ENCODE data around the gene NPHP4. TPM values are rescaled to one million over a fixed set of nuclear protein-coding genes. Genes with fewer than 3 reads are reported as not detected.
"Not testable (repeated sequence)": the region's sequence is repeated elsewhere in the genome, so short reads cannot be mapped to it uniquely, and the experiment has no call there.

Gene NPHP4
- total RNA-seq, 2 experiments from 2014 or later, result 13.4 to 24.2 TPM

DNA sequence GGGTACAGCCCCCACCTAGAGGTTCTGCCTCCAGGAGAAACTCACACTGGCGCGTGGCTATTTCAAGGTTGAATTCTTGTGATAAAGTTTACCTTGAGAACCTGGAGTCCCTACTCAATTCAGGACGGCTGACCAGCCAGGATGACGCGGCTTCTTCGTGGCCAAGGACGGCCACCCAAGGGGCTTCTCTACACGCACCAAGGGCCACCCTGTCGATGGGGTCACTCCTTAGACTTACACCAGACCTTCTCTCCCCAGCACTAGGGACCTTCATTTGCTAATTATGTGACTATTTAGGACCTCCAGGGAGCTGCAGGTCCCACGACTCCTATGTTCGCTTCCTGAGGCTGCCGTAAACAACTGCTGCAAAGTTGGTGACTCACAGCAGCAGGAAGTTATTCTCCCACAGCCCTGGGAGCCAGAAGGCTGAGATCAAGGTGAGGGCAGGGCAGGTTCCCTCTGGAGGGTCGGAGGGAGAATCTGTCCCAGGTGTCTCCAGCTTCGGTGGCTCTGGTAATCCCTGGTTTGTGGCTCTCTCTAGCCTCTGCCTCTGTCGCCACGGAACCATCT, 135.9 kb downstream of the NPHP4 start:
- no peaks in the 10 kb centered on the region for H3K9me3 ChIP-seq (ENCODE audit: low read length)
- no peak overlapping the region for H2AFZ ChIP-seq (ENCODE audit: low read length)
- no peaks in the 10 kb centered on the region for H3K4me1 ChIP-seq (ENCODE audit: insufficient read depth, low read length, poor library complexity, severe bottlenecking)
- H3K4me3 ChIP-seq (ENCODE audit: low read depth, low read length, poor library complexity, severe bottlenecking), result no peak overlapping the region
- intact Hi-C loops (cut with micrococcal nuclease; ENCODE audit: unreplicated experiment), result no loop called here
- no peaks in the 10 kb centered on the region for H3K79me2 ChIP-seq (ENCODE audit: insufficient read depth, low read depth, low read length)
- H4K20me1 ChIP-seq (ENCODE audit: insufficient read depth, low read length), result no peaks in the 10 kb centered on the region
- BruUV-seq (replicated peaks), result no TSS peak
- H3K9me2 ChIP-seq (ENCODE audit: insufficient read depth, low read length), result no peaks in the 10 kb centered on the region
- ChIA-PET POLR2A (no interaction called here), CTCF (ENCODE audit: unreplicated experiment) (no interaction called here)
- TF ChIP-seq, protein P1, sequence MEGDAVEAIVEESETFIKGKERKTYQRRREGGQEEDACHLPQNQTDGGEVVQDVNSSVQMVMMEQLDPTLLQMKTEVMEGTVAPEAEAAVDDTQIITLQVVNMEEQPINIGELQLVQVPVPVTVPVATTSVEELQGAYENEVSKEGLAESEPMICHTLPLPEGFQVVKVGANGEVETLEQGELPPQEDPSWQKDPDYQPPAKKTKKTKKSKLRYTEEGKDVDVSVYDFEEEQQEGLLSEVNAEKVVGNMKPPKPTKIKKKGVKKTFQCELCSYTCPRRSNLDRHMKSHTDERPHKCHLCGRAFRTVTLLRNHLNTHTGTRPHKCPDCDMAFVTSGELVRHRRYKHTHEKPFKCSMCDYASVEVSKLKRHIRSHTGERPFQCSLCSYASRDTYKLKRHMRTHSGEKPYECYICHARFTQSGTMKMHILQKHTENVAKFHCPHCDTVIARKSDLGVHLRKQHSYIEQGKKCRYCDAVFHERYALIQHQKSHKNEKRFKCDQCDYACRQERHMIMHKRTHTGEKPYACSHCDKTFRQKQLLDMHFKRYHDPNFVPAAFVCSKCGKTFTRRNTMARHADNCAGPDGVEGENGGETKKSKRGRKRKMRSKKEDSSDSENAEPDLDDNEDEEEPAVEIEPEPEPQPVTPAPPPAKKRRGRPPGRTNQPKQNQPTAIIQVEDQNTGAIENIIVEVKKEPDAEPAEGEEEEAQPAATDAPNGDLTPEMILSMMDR (conservative IDR thresholded peaks at IDR 0.05; ENCODE audit: low read length), result no peak
- no peak for TF ChIP-seq EZH2phosphoT487 (IDR thresholded peaks at IDR 0.05; ENCODE audit: borderline replicate concordance, low read depth, low read length)
- no peak overlapping the region for H3K27ac ChIP-seq (ENCODE audit: low read depth, low read length, poor library complexity, severe bottlenecking)
- no peaks in the 10 kb centered on the region for H3K36me3 ChIP-seq (ENCODE audit: insufficient read depth, low read length)
- no peak overlapping the region for H3K4me2 ChIP-seq (ENCODE audit: low read length)
- no peak for DNase-seq (ENCODE audit: low spot score)

DNA sequence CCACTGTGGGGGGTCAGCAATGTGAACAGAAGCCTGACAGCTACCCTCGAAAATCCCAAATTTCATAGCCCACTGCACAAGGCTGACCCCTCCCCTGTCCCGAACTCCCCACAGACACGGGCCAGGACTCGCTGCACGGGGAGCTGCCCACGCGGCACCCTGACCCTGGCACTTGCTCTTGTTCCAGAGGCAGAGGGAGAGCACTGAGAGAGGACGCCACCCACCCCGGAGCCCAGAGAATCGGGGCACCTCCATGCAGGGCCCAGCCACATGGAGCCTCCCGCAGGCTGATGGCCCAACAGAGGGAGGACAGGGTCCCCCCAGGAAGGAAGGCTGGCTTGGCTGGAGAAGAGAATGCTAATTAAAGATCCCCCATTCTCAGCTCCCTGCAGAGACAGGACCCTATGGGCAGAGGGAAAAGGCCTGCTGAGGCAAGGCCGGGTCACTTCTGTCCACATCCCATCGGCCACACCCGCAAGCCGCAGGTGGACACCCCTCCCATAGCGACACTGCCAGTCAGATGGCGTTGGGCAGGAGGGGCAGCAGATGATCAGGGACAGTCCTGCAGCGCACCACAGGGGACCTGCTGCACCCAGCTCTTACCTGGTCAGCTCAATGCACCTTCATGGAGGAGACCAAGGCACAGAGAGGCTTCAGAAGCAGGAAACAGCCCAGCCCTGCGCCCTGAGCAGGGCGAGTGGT, 136.9 kb downstream of the NPHP4 start:
- Histone ChIP-seq H3K4me2 (ENCODE audit: low read length) (no peak overlapping the region), H2AFZ (ENCODE audit: low read length) (no peak overlapping the region), H4K20me1 (ENCODE audit: insufficient read depth, low read length) (no peaks in the 10 kb centered on the region), H3K36me3 (ENCODE audit: insufficient read depth, low read length) (no peaks in the 10 kb centered on the region), H3K27ac (ENCODE audit: low read depth, low read length, poor library complexity, severe bottlenecking) (no peak overlapping the region), H3K9me2 (ENCODE audit: insufficient read depth, low read length) (no peaks in the 10 kb centered on the region), H3K4me1 (ENCODE audit: insufficient read depth, low read length, poor library complexity, severe bottlenecking) (no peaks in the 10 kb centered on the region), H3K79me2 (ENCODE audit: insufficient read depth, low read depth, low read length) (no peaks in the 10 kb centered on the region), H3K9me3 (ENCODE audit: low read length) (no peaks in the 10 kb centered on the region), H3K4me3 (ENCODE audit: low read depth, low read length, poor library complexity, severe bottlenecking) (no peak overlapping the region)
- no TSS peak for BruUV-seq (replicated peaks)
- no peak for DNase-seq (ENCODE audit: low spot score)
- ChIA-PET CTCF (ENCODE audit: unreplicated experiment) (no interaction called here), POLR2A (no interaction called here)
- intact Hi-C loops (cut with micrococcal nuclease; ENCODE audit: unreplicated experiment), result no loop called here
- TF ChIP-seq, protein P1 (conservative IDR thresholded peaks at IDR 0.05; ENCODE audit: low read length), result no peak
- no peak for TF ChIP-seq EZH2phosphoT487 (IDR thresholded peaks at IDR 0.05; ENCODE audit: borderline replicate concordance, low read depth, low read length)

DNA sequence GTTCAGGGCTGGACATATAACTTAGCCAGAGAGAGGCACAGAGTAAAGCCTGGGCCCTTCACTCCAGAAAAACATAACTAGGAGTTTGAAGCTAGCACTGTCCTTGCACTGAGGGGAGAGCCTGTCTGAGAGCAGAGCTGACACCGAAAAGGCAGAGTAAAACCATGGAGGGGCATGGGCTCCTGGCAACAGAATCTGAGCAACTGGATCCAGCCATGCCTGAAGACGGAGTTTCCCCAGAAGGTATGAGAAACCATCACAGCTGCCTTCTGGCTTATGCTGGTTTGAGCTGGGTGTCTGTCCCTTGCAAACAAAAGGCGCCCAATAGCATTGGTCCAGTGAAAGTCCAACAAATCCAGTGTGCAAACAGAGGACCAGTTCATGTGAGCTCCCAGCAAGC, 137.5 kb downstream of the NPHP4 start:
- no peak overlapping the region for H3K27ac ChIP-seq (ENCODE audit: low read depth, low read length, poor library complexity, severe bottlenecking)
- H3K36me3 ChIP-seq (ENCODE audit: insufficient read depth, low read length), result no peaks in the 10 kb centered on the region
- H3K4me2 ChIP-seq (ENCODE audit: low read length), result no peak overlapping the region
- no peaks in the 10 kb centered on the region for H3K4me1 ChIP-seq (ENCODE audit: insufficient read depth, low read length, poor library complexity, severe bottlenecking)
- H3K9me3 ChIP-seq (ENCODE audit: low read length), result no peaks in the 10 kb centered on the region
- no TSS peak for BruUV-seq (replicated peaks)
- ChIA-PET CTCF (ENCODE audit: unreplicated experiment) (no interaction called here), POLR2A (no interaction called here)
- H3K4me3 ChIP-seq (ENCODE audit: low read depth, low read length, poor library complexity, severe bottlenecking), result no peak overlapping the region
- H2AFZ ChIP-seq (ENCODE audit: low read length), result no peak overlapping the region
- TF ChIP-seq EZH2phosphoT487 (IDR thresholded peaks at IDR 0.05; ENCODE audit: borderline replicate concordance, low read depth, low read length), result no peak
- TF ChIP-seq, protein P1 (conservative IDR thresholded peaks at IDR 0.05; ENCODE audit: low read length), result no peak
- no peaks in the 10 kb centered on the region for H3K79me2 ChIP-seq (ENCODE audit: insufficient read depth, low read depth, low read length)
- DNase-seq (ENCODE audit: low spot score), result no peak
- H4K20me1 ChIP-seq (ENCODE audit: insufficient read depth, low read length), result no peaks in the 10 kb centered on the region
- no peaks in the 10 kb centered on the region for H3K9me2 ChIP-seq (ENCODE audit: insufficient read depth, low read length)
- intact Hi-C loops (cut with micrococcal nuclease; ENCODE audit: unreplicated experiment), result no loop called here

DNA sequence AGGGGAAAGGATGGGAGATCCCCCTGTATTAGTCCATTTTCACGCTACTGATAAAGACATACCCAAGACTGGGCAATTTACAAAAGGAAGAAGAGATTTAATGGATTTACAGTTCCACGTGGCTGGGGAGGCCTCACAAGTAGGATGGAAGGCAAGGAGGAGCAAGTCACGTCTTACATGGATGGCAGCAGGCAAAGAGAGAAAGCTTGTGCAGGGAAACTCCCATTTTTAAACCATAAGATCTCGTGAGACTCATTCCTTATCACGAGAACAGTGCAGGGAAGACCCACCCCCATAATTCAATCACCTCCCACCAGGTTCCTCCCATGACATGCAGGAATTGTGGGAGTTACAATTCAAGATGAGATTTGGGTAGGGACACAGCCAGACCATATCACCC, 138.4 kb downstream of the NPHP4 start:
- DNase-seq (ENCODE audit: low spot score); BruUV-seq (replicated peaks); H4K20me1 ChIP-seq (ENCODE audit: insufficient read depth, low read length); intact Hi-C loops (cut with micrococcal nuclease; ENCODE audit: unreplicated experiment); H3K9me3 ChIP-seq (ENCODE audit: low read length); H3K36me3 ChIP-seq (ENCODE audit: insufficient read depth, low read length); H3K9me2 ChIP-seq (ENCODE audit: insufficient read depth, low read length); H3K79me2 ChIP-seq (ENCODE audit: insufficient read depth, low read depth, low read length); POLR2A ChIA-PET; H3K4me3 ChIP-seq (ENCODE audit: low read depth, low read length, poor library complexity, severe bottlenecking); H3K4me2 ChIP-seq (ENCODE audit: low read length); CTCF ChIA-PET (ENCODE audit: unreplicated experiment); H2AFZ ChIP-seq (ENCODE audit: low read length); H3K4me1 ChIP-seq (ENCODE audit: insufficient read depth, low read length, poor library complexity, severe bottlenecking); H3K27ac ChIP-seq (ENCODE audit: low read depth, low read length, poor library complexity, severe bottlenecking): not testable (repeated sequence)
